Activated B cell treated with CpG ODN at 0.5 μM for 24 hours (primary cell): ENCODE measurements around the gene CCN2. TPM values are rescaled to one million over a fixed set of nuclear protein-coding genes. Genes with fewer than 3 reads are reported as not detected.
"Not testable (repeated sequence)": the region's sequence is repeated elsewhere in the genome, so short reads cannot be mapped to it uniquely, and the experiment has no call there.

Experiments
- ATAC-seq: fragments of 200-7000 bp; cut with Tn5 transposase; one replicate; pipeline ENCODE4 v1.10.0; 2021; ENCODE audit warnings: low read depth, mild to moderate bottlenecking, moderate library complexity
- CTCF ChIA-PET: fragments of 350-600 bp; sonication (Branson Sonifier 250); formaldehyde crosslinking; loops from one replicate; lab custom pipeline; 2021; ENCODE audit warnings: antibody characterized with exemption; lab: Charles Lee
- POLR2A ChIA-PET: fragments of 350-600 bp; sonication (Branson Sonifier 250); formaldehyde crosslinking; loops from one replicate; lab custom pipeline; 2021; ENCODE audit warnings: antibody characterized with exemption; lab: Charles Lee
- DNase-seq: peaks from one replicate; pipeline ENCODE4 v3.0.0; 2022
- H3K27ac Mint-ChIP-seq: one replicate; pipeline ENCODE4 v1.8.0; 2020; ENCODE audit warnings: mixed read lengths
- H3K27me3 Mint-ChIP-seq: one replicate; pipeline ENCODE4 v1.8.0; 2021; ENCODE audit warnings: mixed read lengths
- H3K36me3 Mint-ChIP-seq: one replicate; pipeline ENCODE4 v1.8.0; 2021; ENCODE audit warnings: low read depth, mixed read lengths
- H3K4me1 Mint-ChIP-seq: one replicate; pipeline ENCODE4 v1.8.0; 2021; ENCODE audit warnings: mixed read lengths
- H3K4me3 Mint-ChIP-seq: one replicate; pipeline ENCODE4 v1.8.0; 2020; ENCODE audit warnings: mild to moderate bottlenecking, mixed read lengths
- H3K9me3 Mint-ChIP-seq: one replicate; pipeline ENCODE4 v1.8.0; 2020; ENCODE audit warnings: mixed read lengths
- CTCF ChIP-seq: fragments of 200-600 bp; IDR thresholded peaks from one replicate; pipeline ENCODE4 v1.8.0; 2022; ENCODE audit warnings: antibody characterized with exemption, mild to moderate bottlenecking
- intact Hi-C: fragments of 100-400 bp; cut with micrococcal nuclease; formaldehyde crosslinking; loops from one replicate; pipeline ENCODE4 v1.15.1; 2024
- total RNA-seq: library from RNA; stranded (reverse); gene quantifications from 2 replicates; pipeline ENCODE4 v1.2.3, GENCODE V29; 2022

CCN2 gene
- total RNA-seq, 1 donor from 2014 or later = 0.35 TPM

- H3K4me3 Mint-ChIP-seq = no peak overlapping the region
- intact Hi-C loops = loop anchor here (1.0 to 10.0 kb wide), 10 partner anchors 102 to 1024 kb away; partner anchors contain the start of genes ENPP1 and MED23
- H3K4me1 Mint-ChIP-seq = peaks cover 7% of the 10 kb centered on the region
- H3K27ac Mint-ChIP-seq = no peak overlapping the region
- peaks cover 23% of the 10 kb centered on the region for H3K27me3 Mint-ChIP-seq
- DNase-seq (peak; percentile 36), ATAC-seq (peak; percentile 96)
- TF ChIP-seq CTCF = peak; percentile 95
- H3K9me3 Mint-ChIP-seq = no peaks in the 10 kb centered on the region
- ChIA-PET POLR2A (interaction anchor here (0.6 to 1.1 kb wide), 4 partner anchors 214 to 797 kb away, joined by 3 to 7 read pairs (median 5); no protein-coding TSS in a partner anchor), CTCF (interaction anchor here (0.7 to 6.1 kb wide), 14 partner anchors 9 to 711 kb away, joined by 3 to 102 read pairs (median 4); partner anchors contain the start of gene MED23)
- H3K36me3 Mint-ChIP-seq = no peaks in the 10 kb centered on the region
Measured at GRCh38 chr6:131909408-131910218, 41.6 kb downstream of the CCN2 start.

GRCh38 chr6:131908787-131909186 lies 42.4 kb downstream of the CCN2 start:
- H3K36me3 Mint-ChIP-seq, intact Hi-C loops, H3K4me3 Mint-ChIP-seq, ATAC-seq, H3K4me1 Mint-ChIP-seq, H3K27ac Mint-ChIP-seq, DNase-seq, H3K9me3 Mint-ChIP-seq: not testable (repeated sequence)
- peaks cover 23% of the 10 kb centered on the region for H3K27me3 Mint-ChIP-seq
- ChIA-PET POLR2A (interaction anchor here (0.6 kb wide), 1 partner anchor 220 kb away, joined by 3 read pairs; no protein-coding TSS in a partner anchor), CTCF (interaction anchor here (1.7 to 6.1 kb wide), 4 partner anchors 8 to 310 kb away, joined by 5 to 102 read pairs (median 9); partner anchors contain the start of gene MED23)

- POLR2A ChIA-PET, H3K27me3 Mint-ChIP-seq, ATAC-seq, H3K27ac Mint-ChIP-seq, CTCF ChIA-PET, DNase-seq, H3K9me3 Mint-ChIP-seq, H3K4me3 Mint-ChIP-seq, H3K36me3 Mint-ChIP-seq, intact Hi-C loops, H3K4me1 Mint-ChIP-seq: not testable (repeated sequence)
Measured at GRCh38 chr6:131903734-131904133, 47.4 kb downstream of the CCN2 start.

GRCh38 chr6:131901326-131901873 lies 49.8 kb downstream of the CCN2 start:
- H3K9me3 Mint-ChIP-seq, H3K27ac Mint-ChIP-seq, H3K36me3 Mint-ChIP-seq, DNase-seq, ATAC-seq, POLR2A ChIA-PET, intact Hi-C loops, H3K4me1 Mint-ChIP-seq, H3K4me3 Mint-ChIP-seq, H3K27me3 Mint-ChIP-seq: not testable (repeated sequence)
- CTCF ChIA-PET = interaction anchor here (1.0 kb wide), 1 partner anchor 13 kb away, joined by 3 read pairs; no protein-coding TSS in a partner anchor

GRCh38 chr6:131900231-131900630 lies 50.9 kb downstream of the CCN2 start:
- H3K4me3 Mint-ChIP-seq = no peak overlapping the region
- ATAC-seq = no peak
- H3K27ac Mint-ChIP-seq = no peak overlapping the region
- H3K36me3 Mint-ChIP-seq = no peaks in the 10 kb centered on the region
- ChIA-PET POLR2A (no interaction called here), CTCF (interaction anchor here (1.1 kb wide), 1 partner anchor 10 kb away, joined by 7 read pairs; no protein-coding TSS in a partner anchor)
- H3K27me3 Mint-ChIP-seq = peaks cover 5% of the 10 kb centered on the region
- peaks cover 4% of the 10 kb centered on the region for H3K4me1 Mint-ChIP-seq
- TF ChIP-seq CTCF = no peak
- intact Hi-C loops = no loop called here
- H3K9me3 Mint-ChIP-seq = peaks cover 9% of the 10 kb centered on the region
- DNase-seq = no peak

GRCh38 chr6:131898718-131899117 lies 52.5 kb downstream of the CCN2 start:
- ChIA-PET POLR2A (no interaction called here), CTCF (no interaction called here)
- intact Hi-C loops = no loop called here
- no peak for TF ChIP-seq CTCF
- H3K9me3 Mint-ChIP-seq = peaks cover 9% of the 10 kb centered on the region
- H3K27ac Mint-ChIP-seq = no peak overlapping the region
- peaks cover 7% of the 10 kb centered on the region for H3K27me3 Mint-ChIP-seq
- no peaks in the 10 kb centered on the region for H3K36me3 Mint-ChIP-seq
- ATAC-seq (no peak), DNase-seq (no peak)
- H3K4me3 Mint-ChIP-seq = no peak overlapping the region
- peaks cover 4% of the 10 kb centered on the region for H3K4me1 Mint-ChIP-seq

Other genes starting within 250 kb of the CCN2 start
- not detected in 2 replicates for gene OR2A4, start 250.0 kb downstream of the CCN2 start, total RNA-seq
- gene CTAGE9, start 240.4 kb downstream of the CCN2 start, total RNA-seq = not detected in 2 replicates
- gene ENPP1, start 143.4 kb downstream of the CCN2 start, total RNA-seq = 0.27 and 1.3 TPM in 2 replicates